Measurements from ENCODE around the gene ATP9B.

Gene ATP9B

GRCh38 chr18:79095216-79095615 lies 26.0 kb downstream of the ATP9B start:
- peaks cover 17% of the 10 kb centered on the region for H3K79me2 ChIP-seq (ENCODE audit: control insufficient read depth, insufficient read depth, low read length)
- no peak overlapping the region for H3K56ac ChIP-seq (ENCODE audit: low read length)
- H3K36me3 ChIP-seq (ENCODE audit: control insufficient read depth, insufficient read depth, low read length), result no peaks in the 10 kb centered on the region
- no peak overlapping the region for H3K18ac ChIP-seq (ENCODE audit: low read length)
- DNase-seq, result no peak
- no peak overlapping the region for H4K8ac ChIP-seq (ENCODE audit: low read depth, low read length)
- WGBS (ENCODE audit: extremely low coverage, insufficient coverage, low lambda C conversion rate), result no CpG with 5 or more reads among the region's 1 CpG
- no peak overlapping the region for H2AK5ac ChIP-seq (ENCODE audit: low read length)
- no peak overlapping the region for H3K23ac ChIP-seq (ENCODE audit: low read length)
- H2BK5ac ChIP-seq (ENCODE audit: low read length), result no peak overlapping the region
- no peaks in the 10 kb centered on the region for H3K27me3 ChIP-seq (ENCODE audit: insufficient read depth, low read length, poor library complexity)
- H3K4me1 ChIP-seq (ENCODE audit: control insufficient read depth, low read depth, low read length), result no peaks in the 10 kb centered on the region
- peaks cover 12% of the 10 kb centered on the region for H3K79me1 ChIP-seq (ENCODE audit: low read length)
- no peak overlapping the region for H2BK15ac ChIP-seq (replicated peaks; ENCODE audit: low read depth)
- no peak overlapping the region for H3K4me3 ChIP-seq (ENCODE audit: low read length)
- no peak overlapping the region for H2BK120ac ChIP-seq (ENCODE audit: low read depth, low read length)
- no peak overlapping the region for H4K5ac ChIP-seq (ENCODE audit: low read length)
- H3K4me2 ChIP-seq (ENCODE audit: low read length), result no peak overlapping the region
- no peak overlapping the region for H3K4ac ChIP-seq (ENCODE audit: low read depth, low read length)
- H3K9ac ChIP-seq (ENCODE audit: low read length), result no peak overlapping the region
- H3K27ac ChIP-seq (ENCODE audit: low read depth, low read length), result no peak overlapping the region

DNA sequence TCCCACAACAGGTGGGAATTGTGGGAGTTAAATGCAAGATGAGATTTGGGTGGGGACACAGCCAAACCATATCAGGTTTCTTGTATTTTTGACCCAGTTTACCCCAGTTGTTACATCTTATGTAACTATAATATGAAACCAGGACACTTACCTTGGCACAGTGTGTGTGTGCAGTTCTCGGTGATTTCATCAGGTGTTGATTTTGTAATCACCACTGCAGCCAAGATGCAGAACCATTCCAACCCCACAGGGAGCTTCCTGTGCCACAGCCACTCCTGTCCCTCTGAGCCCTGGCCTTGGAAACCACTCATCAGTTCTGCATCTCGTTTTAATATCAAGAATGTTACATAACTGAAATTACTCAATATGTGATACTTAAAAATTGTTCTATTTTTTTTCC lies 31.8 kb downstream of the ATP9B start:
- Histone ChIP-seq H3K23ac (ENCODE audit: low read length) (no peak overlapping the region), H3K27me3 (ENCODE audit: insufficient read depth, low read length, poor library complexity) (no peaks in the 10 kb centered on the region), H3K79me1 (ENCODE audit: low read length) (peaks cover 8% of the 10 kb centered on the region), H3K56ac (ENCODE audit: low read length) (no peak overlapping the region), H4K5ac (ENCODE audit: low read length) (no peak overlapping the region), H3K18ac (ENCODE audit: low read length) (no peak overlapping the region), H3K27ac (ENCODE audit: low read depth, low read length) (no peak overlapping the region), H3K4me1 (ENCODE audit: control insufficient read depth, low read depth, low read length) (no peaks in the 10 kb centered on the region), H3K36me3 (ENCODE audit: control insufficient read depth, insufficient read depth, low read length) (no peaks in the 10 kb centered on the region), H3K9ac (ENCODE audit: low read length) (no peak overlapping the region), H3K4ac (ENCODE audit: low read depth, low read length) (no peak overlapping the region), H3K79me2 (ENCODE audit: control insufficient read depth, insufficient read depth, low read length) (peaks cover 8% of the 10 kb centered on the region), H3K4me2 (ENCODE audit: low read length) (no peak overlapping the region), H4K8ac (ENCODE audit: low read depth, low read length) (no peak overlapping the region), H2BK5ac (ENCODE audit: low read length) (no peak overlapping the region), H2BK120ac (ENCODE audit: low read depth, low read length) (no peak overlapping the region), H3K4me3 (ENCODE audit: low read length) (no peak overlapping the region), H2BK15ac (replicated peaks; ENCODE audit: low read depth) (no peak overlapping the region), H2AK5ac (ENCODE audit: low read length) (no peak overlapping the region)
- DNase-seq, result no peak
- WGBS (ENCODE audit: extremely low coverage, insufficient coverage, low lambda C conversion rate), result no CpG with 5 or more reads among the region's 2 CpGs

DNA sequence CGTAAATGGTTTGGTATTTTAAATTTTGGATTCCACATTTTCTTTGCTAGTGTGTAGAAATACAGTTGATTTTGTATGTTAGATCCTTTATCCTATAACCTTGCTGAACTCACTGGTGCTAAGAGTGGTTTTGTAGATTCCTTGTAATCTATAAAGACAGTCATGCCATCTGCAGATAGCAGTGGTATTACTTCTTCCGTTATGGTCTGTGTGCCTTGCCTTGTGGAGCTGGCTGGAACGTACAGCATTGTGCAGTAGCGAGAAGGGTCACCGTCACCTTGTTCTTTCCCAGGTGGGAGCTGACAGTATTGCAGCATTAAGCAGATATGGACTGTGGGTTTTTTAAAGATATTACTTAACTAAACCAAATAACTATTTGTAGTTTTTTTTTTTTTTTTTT lies 33.7 kb downstream of the ATP9B start:
- H3K4me1 ChIP-seq (ENCODE audit: control insufficient read depth, low read depth, low read length), result no peaks in the 10 kb centered on the region
- H3K4ac ChIP-seq (ENCODE audit: low read depth, low read length), result no peak overlapping the region
- no peaks in the 10 kb centered on the region for H3K36me3 ChIP-seq (ENCODE audit: control insufficient read depth, insufficient read depth, low read length)
- no peak overlapping the region for H3K4me2 ChIP-seq (ENCODE audit: low read length)
- no peak overlapping the region for H4K8ac ChIP-seq (ENCODE audit: low read depth, low read length)
- WGBS (ENCODE audit: extremely low coverage, insufficient coverage, low lambda C conversion rate), result no CpG with 5 or more reads among the region's 5 CpGs
- H3K79me1 ChIP-seq (ENCODE audit: low read length), result peaks cover 12% of the 10 kb centered on the region
- H3K27ac ChIP-seq (ENCODE audit: low read depth, low read length), result no peak overlapping the region
- H3K27me3 ChIP-seq (ENCODE audit: insufficient read depth, low read length, poor library complexity), result no peaks in the 10 kb centered on the region
- H2BK15ac ChIP-seq (replicated peaks; ENCODE audit: low read depth), result no peak overlapping the region
- no peak overlapping the region for H3K18ac ChIP-seq (ENCODE audit: low read length)
- H4K5ac ChIP-seq (ENCODE audit: low read length), result no peak overlapping the region
- H3K4me3 ChIP-seq (ENCODE audit: low read length), result no peak overlapping the region
- H2BK120ac ChIP-seq (ENCODE audit: low read depth, low read length), result no peak overlapping the region
- no peak overlapping the region for H3K56ac ChIP-seq (ENCODE audit: low read length)
- H3K79me2 ChIP-seq (ENCODE audit: control insufficient read depth, insufficient read depth, low read length), result peaks cover 6% of the 10 kb centered on the region
- no peak overlapping the region for H2BK5ac ChIP-seq (ENCODE audit: low read length)
- no peak overlapping the region for H3K9ac ChIP-seq (ENCODE audit: low read length)
- H3K23ac ChIP-seq (ENCODE audit: low read length), result no peak overlapping the region
- no peak for DNase-seq
- no peak overlapping the region for H2AK5ac ChIP-seq (ENCODE audit: low read length)

- H4K8ac ChIP-seq (ENCODE audit: low read depth, low read length), result no peak overlapping the region
- no peak overlapping the region for H3K9ac ChIP-seq (ENCODE audit: low read length)
- H2BK5ac ChIP-seq (ENCODE audit: low read length), result no peak overlapping the region
- no peaks in the 10 kb centered on the region for H3K4me1 ChIP-seq (ENCODE audit: control insufficient read depth, low read depth, low read length)
- no peaks in the 10 kb centered on the region for H3K27me3 ChIP-seq (ENCODE audit: insufficient read depth, low read length, poor library complexity)
- H3K4me3 ChIP-seq (ENCODE audit: low read length), result no peak overlapping the region
- no peak for DNase-seq
- H3K4me2 ChIP-seq (ENCODE audit: low read length), result no peak overlapping the region
- no peak overlapping the region for H4K5ac ChIP-seq (ENCODE audit: low read length)
- no CpG with 5 or more reads among the region's 2 CpGs for WGBS (ENCODE audit: extremely low coverage, insufficient coverage, low lambda C conversion rate)
- H3K27ac ChIP-seq (ENCODE audit: low read depth, low read length), result no peak overlapping the region
- H3K56ac ChIP-seq (ENCODE audit: low read length), result no peak overlapping the region
- no peaks in the 10 kb centered on the region for H3K36me3 ChIP-seq (ENCODE audit: control insufficient read depth, insufficient read depth, low read length)
- no peak overlapping the region for H3K4ac ChIP-seq (ENCODE audit: low read depth, low read length)
- H2AK5ac ChIP-seq (ENCODE audit: low read length), result no peak overlapping the region
- H3K79me1 ChIP-seq (ENCODE audit: low read length), result peaks cover 13% of the 10 kb centered on the region
- no peak overlapping the region for H3K23ac ChIP-seq (ENCODE audit: low read length)
- no peak overlapping the region for H3K18ac ChIP-seq (ENCODE audit: low read length)
- H3K79me2 ChIP-seq (ENCODE audit: control insufficient read depth, insufficient read depth, low read length), result peaks cover 6% of the 10 kb centered on the region
- no peak overlapping the region for H2BK120ac ChIP-seq (ENCODE audit: low read depth, low read length)
- H2BK15ac ChIP-seq (replicated peaks; ENCODE audit: low read depth), result no peak overlapping the region
Observed at GRCh38 chr18:79104137-79104536, 34.9 kb downstream of the ATP9B start.

DNA sequence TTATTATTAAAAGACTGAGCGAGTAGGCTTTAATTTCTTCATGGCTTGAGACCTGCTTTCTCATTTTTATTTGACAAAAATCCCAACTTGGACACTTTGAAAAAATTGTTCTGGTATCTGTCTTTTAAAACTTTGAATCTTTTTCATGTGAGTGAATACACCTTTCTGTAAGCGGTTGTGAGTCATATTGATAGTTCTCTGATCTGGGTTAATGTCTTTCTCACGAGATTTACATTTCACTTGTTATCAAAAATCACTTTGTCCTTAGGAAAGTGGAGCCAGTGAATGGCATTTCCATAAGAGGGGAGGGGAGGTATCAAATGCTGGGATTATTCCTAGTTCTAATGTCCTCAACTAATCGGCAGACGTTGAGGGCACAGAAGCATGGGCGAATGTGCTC lies 36.3 kb downstream of the ATP9B start:
- no peak for DNase-seq

DNA sequence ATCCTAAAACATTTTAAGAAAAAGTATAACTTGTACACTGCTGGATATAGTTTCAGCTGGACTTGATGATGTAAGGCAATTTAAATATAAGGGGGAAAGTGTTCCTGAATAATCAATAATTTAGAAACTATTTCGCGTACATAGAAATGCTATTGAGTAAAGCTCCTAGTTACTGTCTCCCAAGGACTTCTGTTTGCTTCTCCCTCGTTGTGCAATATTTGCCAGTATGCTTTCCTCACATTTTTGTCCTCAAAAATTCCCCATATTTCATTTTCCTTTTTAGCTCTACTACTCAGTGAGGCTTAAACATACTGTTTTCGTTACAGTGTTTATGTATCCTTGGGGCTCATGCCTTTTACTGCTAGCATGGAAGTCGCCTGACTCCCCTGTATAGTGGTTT lies 36.9 kb downstream of the ATP9B start:
- H3K23ac ChIP-seq (ENCODE audit: low read length), result no peak overlapping the region
- no peak overlapping the region for H4K8ac ChIP-seq (ENCODE audit: low read depth, low read length)
- H3K4ac ChIP-seq (ENCODE audit: low read depth, low read length), result no peak overlapping the region
- no peak overlapping the region for H2BK5ac ChIP-seq (ENCODE audit: low read length)
- DNase-seq, result no peak
- H3K18ac ChIP-seq (ENCODE audit: low read length), result no peak overlapping the region
- H3K56ac ChIP-seq (ENCODE audit: low read length), result no peak overlapping the region
- no peak overlapping the region for H2BK15ac ChIP-seq (replicated peaks; ENCODE audit: low read depth)
- no peak overlapping the region for H2BK120ac ChIP-seq (ENCODE audit: low read depth, low read length)
- no peak overlapping the region for H4K5ac ChIP-seq (ENCODE audit: low read length)
- no peak overlapping the region for H3K9ac ChIP-seq (ENCODE audit: low read length)
- no peak overlapping the region for H2AK5ac ChIP-seq (ENCODE audit: low read length)
- H3K79me2 ChIP-seq (ENCODE audit: control insufficient read depth, insufficient read depth, low read length), result peaks cover 6% of the 10 kb centered on the region
- no peaks in the 10 kb centered on the region for H3K27me3 ChIP-seq (ENCODE audit: insufficient read depth, low read length, poor library complexity)
- peaks cover 13% of the 10 kb centered on the region for H3K79me1 ChIP-seq (ENCODE audit: low read length)
- H3K27ac ChIP-seq (ENCODE audit: low read depth, low read length), result no peak overlapping the region
- no peak overlapping the region for H3K4me3 ChIP-seq (ENCODE audit: low read length)
- WGBS (ENCODE audit: extremely low coverage, insufficient coverage, low lambda C conversion rate), result no CpG with 5 or more reads among the region's 5 CpGs
- no peak overlapping the region for H3K4me2 ChIP-seq (ENCODE audit: low read length)
- H3K36me3 ChIP-seq (ENCODE audit: control insufficient read depth, insufficient read depth, low read length), result no peaks in the 10 kb centered on the region
- H3K4me1 ChIP-seq (ENCODE audit: control insufficient read depth, low read depth, low read length), result no peaks in the 10 kb centered on the region

More for the DNA sequence above, 36.3 kb downstream of the ATP9B start:
- Histone ChIP-seq H2BK120ac (ENCODE audit: low read depth, low read length) (no peak overlapping the region), H3K4ac (ENCODE audit: low read depth, low read length) (no peak overlapping the region), H3K27me3 (ENCODE audit: insufficient read depth, low read length, poor library complexity) (no peaks in the 10 kb centered on the region), H4K5ac (ENCODE audit: low read length) (no peak overlapping the region), H3K18ac (ENCODE audit: low read length) (no peak overlapping the region), H2AK5ac (ENCODE audit: low read length) (no peak overlapping the region), H3K79me1 (ENCODE audit: low read length) (peaks cover 13% of the 10 kb centered on the region), H3K27ac (ENCODE audit: low read depth, low read length) (no peak overlapping the region), H3K36me3 (ENCODE audit: control insufficient read depth, insufficient read depth, low read length) (no peaks in the 10 kb centered on the region), H3K4me3 (ENCODE audit: low read length) (no peak overlapping the region), H2BK15ac (replicated peaks; ENCODE audit: low read depth) (no peak overlapping the region), H3K4me2 (ENCODE audit: low read length) (no peak overlapping the region), H3K9ac (ENCODE audit: low read length) (no peak overlapping the region), H3K4me1 (ENCODE audit: control insufficient read depth, low read depth, low read length) (no peaks in the 10 kb centered on the region), H3K79me2 (ENCODE audit: control insufficient read depth, insufficient read depth, low read length) (peaks cover 6% of the 10 kb centered on the region), H3K23ac (ENCODE audit: low read length) (no peak overlapping the region), H4K8ac (ENCODE audit: low read depth, low read length) (no peak overlapping the region), H2BK5ac (ENCODE audit: low read length) (no peak overlapping the region), H3K56ac (ENCODE audit: low read length) (no peak overlapping the region)
- WGBS (ENCODE audit: extremely low coverage, insufficient coverage, low lambda C conversion rate), result no CpG with 5 or more reads among the region's 6 CpGs
